ENCODE measurements around the gene MTM1. TPM values are rescaled to one million over a fixed set of nuclear protein-coding genes. Genes with fewer than 3 reads are reported as not detected.

MTM1 gene
- total RNA-seq, 2 experiments from 2014 or later: 23.1 to 31.3 TPM

DNA sequence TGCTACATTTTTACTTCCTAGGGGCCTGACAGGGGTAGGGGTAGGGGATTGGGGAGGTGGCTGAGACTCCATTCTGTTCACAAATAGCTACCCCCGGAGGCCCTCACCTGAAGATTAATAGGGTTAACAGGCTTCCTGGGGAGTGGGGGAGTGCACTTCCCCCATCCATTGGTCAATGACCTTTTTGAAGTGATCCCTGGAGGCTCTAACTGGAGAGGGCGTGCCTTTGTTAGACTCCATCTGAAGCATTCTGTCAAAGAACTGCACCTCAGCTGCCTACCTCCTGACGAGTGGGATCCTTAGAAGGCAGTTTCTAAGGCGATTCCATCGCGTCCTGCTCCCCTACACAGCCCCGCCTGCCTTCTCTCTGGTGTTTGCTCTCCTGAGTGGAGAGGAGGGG is 10.0 kb upstream of the MTM1 start:
- Mint-ChIP-seq H3K27me3 (no peaks in the 10 kb centered on the region), H3K4me1 (no peaks in the 10 kb centered on the region), H3K36me3 (ENCODE audit: low read depth) (no peaks in the 10 kb centered on the region), H3K4me3 (no peak overlapping the region), H3K9me3 (ENCODE audit: low read depth) (no peaks in the 10 kb centered on the region), H3K27ac (no peak overlapping the region)
- ChIA-PET CTCF (interaction anchor here (0.8 to 1.3 kb wide), 2 partner anchors 14 to 137 kb away, joined by 3 read pairs; no protein-coding TSS in a partner anchor), POLR2A (no interaction called here)
- intact Hi-C loops (cut with DNase I, micrococcal nuclease): no loop called here
- DNase-seq: no peak
- no peak for ATAC-seq

DNA sequence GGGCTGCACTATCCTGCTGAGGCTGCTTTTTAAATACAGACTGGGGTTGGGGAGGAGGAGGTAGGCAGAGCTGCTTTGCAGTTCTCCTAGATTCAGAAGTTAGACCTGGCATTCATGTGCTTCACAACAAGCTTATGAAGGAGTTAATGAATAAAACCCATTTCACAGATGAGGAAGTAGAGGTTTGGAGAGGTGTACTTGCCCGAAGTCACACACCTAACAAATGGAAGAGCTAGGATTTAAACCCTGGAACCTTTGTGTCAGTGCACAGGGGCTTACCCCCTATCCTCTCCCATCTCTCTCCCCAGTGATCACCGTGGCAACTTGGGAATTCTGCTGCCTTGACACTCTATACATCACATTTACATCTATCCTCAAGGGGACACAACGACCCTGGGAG is 3.6 kb upstream of the MTM1 start:
- ATAC-seq: no peak
- no peaks in the 10 kb centered on the region for H3K36me3 Mint-ChIP-seq (ENCODE audit: low read depth)
- no peak for DNase-seq
- H3K9me3 Mint-ChIP-seq (ENCODE audit: low read depth): no peaks in the 10 kb centered on the region
- ChIA-PET CTCF (interaction anchor here (0.5 kb wide), 1 partner anchor 18 kb away, joined by 4 read pairs; no protein-coding TSS in a partner anchor), POLR2A (no interaction called here)
- intact Hi-C loops (cut with DNase I, micrococcal nuclease): no loop called here
- H3K4me1 Mint-ChIP-seq: peaks cover 3% of the 10 kb centered on the region
- H3K27me3 Mint-ChIP-seq: no peaks in the 10 kb centered on the region
- no peak overlapping the region for H3K27ac Mint-ChIP-seq
- no peak overlapping the region for H3K4me3 Mint-ChIP-seq

DNA sequence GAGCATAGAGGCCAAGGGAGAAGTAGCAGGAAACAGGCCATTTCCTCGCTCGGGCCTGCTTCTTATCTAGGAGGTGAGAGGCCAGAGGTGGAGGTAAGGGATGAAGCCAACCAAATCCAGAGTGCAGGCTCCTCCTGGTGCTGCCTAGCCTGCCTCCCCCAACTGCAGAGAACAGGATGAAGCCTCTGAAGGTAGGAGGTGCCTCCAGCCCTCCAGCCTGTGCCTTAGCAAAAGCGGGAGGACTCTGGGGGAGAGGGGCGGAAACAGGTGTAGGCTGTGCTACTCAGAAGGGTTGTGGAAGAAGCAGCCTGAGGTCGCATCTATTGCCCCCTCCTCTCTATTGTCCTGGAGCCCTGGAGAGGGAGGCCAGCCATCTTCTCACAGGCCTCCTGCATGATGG is 2.9 kb upstream of the MTM1 start:
- Mint-ChIP-seq H3K27ac (no peak overlapping the region), H3K27me3 (no peaks in the 10 kb centered on the region), H3K36me3 (ENCODE audit: low read depth) (no peaks in the 10 kb centered on the region), H3K4me3 (no peak overlapping the region), H3K4me1 (peaks cover 10% of the 10 kb centered on the region), H3K9me3 (ENCODE audit: low read depth) (no peaks in the 10 kb centered on the region)
- DNase-seq: no peak
- POLR2A ChIA-PET: no interaction called here
- intact Hi-C loops (cut with DNase I, micrococcal nuclease): no loop called here
- CTCF ChIA-PET: no interaction called here
- ATAC-seq: no peak

DNA sequence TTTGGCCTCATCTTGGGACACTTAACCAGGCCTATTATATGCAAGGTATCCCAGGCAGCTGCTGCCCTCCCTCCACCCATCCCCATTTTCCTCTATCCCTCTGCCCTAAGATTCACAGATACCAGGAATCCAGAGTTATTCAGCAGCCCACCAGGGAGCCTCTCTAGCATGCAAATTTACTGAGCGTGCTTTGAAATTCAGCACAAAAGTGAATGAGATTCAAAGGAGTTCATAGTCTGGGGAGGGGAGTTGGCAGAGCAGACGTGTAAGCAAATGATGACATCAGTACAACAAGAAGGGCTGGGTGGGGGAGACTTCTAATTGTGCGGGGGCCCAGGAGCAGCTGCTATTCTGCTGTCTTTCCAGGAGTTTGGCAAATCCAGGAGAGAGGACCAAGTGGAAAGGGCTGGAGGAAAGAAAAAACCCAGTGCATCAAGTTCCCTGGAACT is 1.7 kb upstream of the MTM1 start:
- peaks cover 17% of the 10 kb centered on the region for H3K4me1 Mint-ChIP-seq
- intact Hi-C loops (cut with DNase I, micrococcal nuclease): no loop called here
- no peak overlapping the region for H3K27ac Mint-ChIP-seq
- POLR2A ChIA-PET: no interaction called here
- no peaks in the 10 kb centered on the region for H3K9me3 Mint-ChIP-seq (ENCODE audit: low read depth)
- no peaks in the 10 kb centered on the region for H3K27me3 Mint-ChIP-seq
- no peak for DNase-seq
- CTCF ChIA-PET: no interaction called here
- ATAC-seq: no peak
- no peak overlapping the region for H3K4me3 Mint-ChIP-seq
- H3K36me3 Mint-ChIP-seq (ENCODE audit: low read depth): no peaks in the 10 kb centered on the region

DNA sequence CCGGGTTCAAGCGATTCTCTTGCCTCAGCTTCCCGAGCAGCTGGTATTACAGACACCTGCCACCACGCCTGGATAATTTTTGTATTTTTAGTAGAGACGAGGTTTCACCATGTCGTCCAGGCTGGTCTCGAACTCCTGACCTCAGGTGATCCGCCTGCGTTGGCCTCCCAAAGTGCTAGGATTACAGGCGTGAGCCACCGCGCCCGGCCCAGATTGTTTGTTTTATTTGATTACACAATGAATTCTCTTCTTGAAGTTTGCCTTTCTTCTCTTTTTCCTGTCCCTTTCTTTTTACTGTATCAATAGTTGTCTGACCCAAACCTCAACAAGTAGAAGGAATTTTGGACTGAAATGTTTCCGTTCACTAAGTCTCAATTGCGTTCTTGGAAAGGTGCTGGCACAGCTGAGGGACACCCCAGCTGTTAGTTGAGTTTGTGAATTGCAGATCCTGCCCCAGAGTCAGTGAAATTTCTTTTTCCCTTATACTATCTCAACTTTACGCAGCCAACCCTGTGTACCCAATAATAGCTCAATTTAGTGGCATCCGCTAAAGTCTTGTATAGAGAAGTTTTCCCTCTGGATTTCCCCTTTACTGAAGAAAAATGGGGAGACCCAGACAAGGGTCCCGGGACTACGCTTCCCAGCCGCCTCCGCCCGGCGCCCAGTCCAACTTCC is 639 bp upstream of the MTM1 start:
- H3K36me3 Mint-ChIP-seq (ENCODE audit: low read depth): no peaks in the 10 kb centered on the region
- POLR2A ChIA-PET: interaction anchor here (0.7 kb wide), 1 partner anchor 89 kb away, joined by 3 read pairs; no protein-coding TSS in a partner anchor
- H3K27me3 Mint-ChIP-seq: no peaks in the 10 kb centered on the region
- intact Hi-C loops (cut with DNase I, micrococcal nuclease): loop anchor here (1.0 to 2.0 kb wide), 6 partner anchors 21 to 1027 kb away; partner anchors contain the start of genes EOLA1 (in 1 of the 2), EOLA2 (in 1 of the 2) and MTMR1 (in 1 of the 2)
- H3K9me3 Mint-ChIP-seq (ENCODE audit: low read depth): no peaks in the 10 kb centered on the region
- peaks cover 27% of the 10 kb centered on the region for H3K4me1 Mint-ChIP-seq
- peak overlapping the region; percentile 60 for H3K27ac Mint-ChIP-seq
- CTCF ChIA-PET: interaction anchor here (0.6 kb wide), 1 partner anchor 85 kb away, joined by 3 read pairs; no protein-coding TSS in a partner anchor
- no peak for ATAC-seq
- no peak for DNase-seq
- H3K4me3 Mint-ChIP-seq: peak overlapping the region; percentile 60

DNA sequence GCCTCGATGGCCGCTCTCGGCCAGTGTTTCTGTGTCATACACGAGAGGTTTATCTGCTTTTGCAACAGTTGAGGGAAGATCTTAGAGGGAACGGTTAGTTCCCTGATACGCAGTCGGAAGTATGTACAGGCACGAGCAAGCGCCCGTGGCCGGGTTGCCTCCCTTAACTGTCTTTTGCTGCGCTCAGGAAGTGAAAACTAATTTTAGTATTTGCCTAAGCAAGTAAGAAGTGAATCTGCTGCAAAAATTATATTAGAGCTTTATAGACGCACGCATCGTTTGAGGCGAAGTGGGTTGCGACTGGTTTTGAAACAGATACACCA is 695 bp downstream of the MTM1 start:
- CTCF ChIA-PET: interaction anchor here (0.7 to 0.9 kb wide), 3 partner anchors 18 to 196 kb away, joined by 3 to 4 read pairs (median 3); no protein-coding TSS in a partner anchor
- no peaks in the 10 kb centered on the region for H3K36me3 Mint-ChIP-seq (ENCODE audit: low read depth)

DNA sequence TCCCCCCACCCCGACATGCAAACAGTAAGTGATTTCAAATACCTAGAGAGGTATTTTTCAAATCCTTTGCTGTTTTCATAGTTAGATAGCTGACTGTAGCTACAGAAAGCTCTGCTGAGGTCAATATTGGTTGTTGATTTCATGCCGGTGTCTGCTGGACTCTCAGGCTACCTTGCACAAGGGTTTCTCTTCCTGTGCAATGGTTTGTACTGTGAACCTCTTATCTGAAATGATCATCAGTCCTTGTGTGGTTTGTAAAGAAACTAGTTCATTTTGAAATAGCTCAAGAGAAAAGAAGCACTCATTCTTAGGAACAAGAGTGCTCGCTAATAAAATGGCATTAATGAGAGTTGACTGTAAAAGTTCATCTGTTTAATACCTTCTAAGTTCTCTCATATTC is 2.1 kb downstream of the MTM1 start:
- POLR2A ChIA-PET: interaction anchor here (0.6 to 1.4 kb wide), 3 partner anchors 91 to 206 kb away, joined by 3 read pairs; no protein-coding TSS in a partner anchor
- H3K4me1 Mint-ChIP-seq: peaks cover 53% of the 10 kb centered on the region
- intact Hi-C loops (cut with DNase I, micrococcal nuclease): loop anchor here (5.0 kb wide), 3 partner anchors 208 to 827 kb away; partner anchors contain the start of genes MAMLD1 (in 1 of the 2) and VMA21 (in 1 of the 2)

More for the DNA sequence above, 695 bp downstream of the MTM1 start:
- peaks cover 40% of the 10 kb centered on the region for H3K4me1 Mint-ChIP-seq
- H3K27me3 Mint-ChIP-seq: no peaks in the 10 kb centered on the region
- ATAC-seq (peak; percentile 14), DNase-seq (peak; percentile 67)
- intact Hi-C loops (cut with DNase I, micrococcal nuclease): loop anchor here (1.0 to 2.0 kb wide), 5 partner anchors 17 to 1028 kb away; partner anchors contain the start of genes EOLA1 (in 1 of the 2) and EOLA2 (in 1 of the 2)
- POLR2A ChIA-PET: no interaction called here
- no peaks in the 10 kb centered on the region for H3K9me3 Mint-ChIP-seq (ENCODE audit: low read depth)
- H3K4me3 Mint-ChIP-seq: peak overlapping the region; percentile 75
- peak overlapping the region; percentile 85 for H3K27ac Mint-ChIP-seq

DNA sequence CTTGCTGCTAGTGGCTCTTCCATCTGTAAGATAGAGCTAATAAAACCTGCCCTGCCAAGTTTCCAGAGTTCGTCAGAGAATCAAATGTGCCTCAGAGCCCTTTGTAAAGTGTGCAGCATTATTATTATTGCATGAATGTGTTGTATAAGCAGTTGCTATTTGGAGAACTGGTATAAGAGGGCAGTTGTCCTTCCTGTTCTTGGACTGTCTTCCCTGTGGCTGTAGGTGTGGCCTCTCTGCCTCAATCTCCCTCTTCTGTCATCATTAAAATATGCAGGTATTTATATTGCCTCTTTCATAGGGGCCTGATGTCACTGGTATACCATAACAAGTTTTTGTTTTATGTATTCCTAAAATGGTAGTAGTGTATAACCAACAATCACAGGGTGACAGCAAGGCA is 3.8 kb downstream of the MTM1 start:
- no peak for ATAC-seq
- Mint-ChIP-seq H3K9me3 (ENCODE audit: low read depth) (no peaks in the 10 kb centered on the region), H3K4me1 (peaks cover 70% of the 10 kb centered on the region), H3K27ac (peak overlapping the region; percentile 93), H3K4me3 (peak overlapping the region; percentile 66), H3K36me3 (ENCODE audit: low read depth) (no peaks in the 10 kb centered on the region), H3K27me3 (no peaks in the 10 kb centered on the region)
- DNase-seq: no peak
- POLR2A ChIA-PET: no interaction called here
- CTCF ChIA-PET: interaction anchor here (1.1 to 1.4 kb wide), 2 partner anchors 14 to 115 kb away, joined by 3 read pairs; no protein-coding TSS in a partner anchor
- intact Hi-C loops (cut with DNase I, micrococcal nuclease): loop anchor here (5.0 kb wide), 3 partner anchors 210 to 825 kb away; partner anchors contain the start of genes MAMLD1 (in 1 of the 2) and VMA21 (in 1 of the 2)

More for the DNA sequence above, 2.1 kb downstream of the MTM1 start:
- ATAC-seq (no peak), DNase-seq (no peak)
- CTCF ChIA-PET: interaction anchor here (0.5 to 2.2 kb wide), 5 partner anchors 16 to 127 kb away, joined by 3 to 5 read pairs (median 4); no protein-coding TSS in a partner anchor
- no peaks in the 10 kb centered on the region for H3K36me3 Mint-ChIP-seq (ENCODE audit: low read depth)
- no peaks in the 10 kb centered on the region for H3K27me3 Mint-ChIP-seq
- peak overlapping the region; percentile 75 for H3K4me3 Mint-ChIP-seq
- H3K27ac Mint-ChIP-seq: peak overlapping the region; percentile 85
- H3K9me3 Mint-ChIP-seq (ENCODE audit: low read depth): no peaks in the 10 kb centered on the region

DNA sequence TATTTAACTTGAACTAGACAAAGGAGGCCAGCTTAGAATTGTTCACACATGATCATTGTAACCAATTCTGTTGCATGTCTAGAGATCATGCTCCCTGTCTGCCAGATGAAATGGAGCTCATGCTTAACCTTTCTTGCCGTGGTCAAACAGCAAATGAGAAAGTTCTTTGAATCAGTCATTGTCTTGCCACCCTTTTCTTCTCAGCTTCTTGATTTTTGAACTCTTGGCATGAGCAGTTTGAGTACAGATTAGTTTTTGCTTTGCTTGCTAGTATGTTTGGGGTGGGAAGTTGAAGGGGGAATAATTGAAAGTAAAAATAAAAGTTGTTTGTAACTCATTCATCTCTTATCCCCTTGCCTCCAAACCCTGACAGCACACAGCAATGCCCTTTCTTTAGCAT is 4.7 kb downstream of the MTM1 start:
- POLR2A ChIA-PET: no interaction called here

DNA sequence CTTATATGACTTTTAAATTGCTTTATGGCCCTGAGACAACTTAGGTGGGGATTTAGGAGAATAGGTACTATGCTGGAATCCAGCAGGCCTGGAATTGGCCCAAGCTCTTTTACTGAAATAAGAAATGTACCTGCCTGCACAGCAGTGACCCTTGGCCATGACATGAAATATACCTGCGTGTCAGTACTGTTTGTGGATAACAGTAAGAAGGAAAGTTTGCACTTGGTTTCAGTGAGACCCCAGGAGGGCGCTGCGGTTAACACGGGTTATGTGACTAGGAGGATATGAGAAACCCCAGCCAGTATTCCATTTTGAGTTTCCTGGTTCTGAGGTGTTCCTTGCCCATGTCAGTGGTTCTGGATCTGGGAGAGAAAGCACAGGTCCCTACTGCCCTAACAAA is 5.3 kb downstream of the MTM1 start:
- ATAC-seq (no peak), DNase-seq (peak; percentile 57)
- no peaks in the 10 kb centered on the region for H3K9me3 Mint-ChIP-seq (ENCODE audit: low read depth)
- no peaks in the 10 kb centered on the region for H3K27me3 Mint-ChIP-seq
- intact Hi-C loops (cut with DNase I, micrococcal nuclease): loop anchor here (2.0 to 5.0 kb wide), 8 partner anchors 63 to 824 kb away; partner anchors contain the start of genes MAMLD1 (in 1 of the 2) and VMA21 (in 1 of the 2)
- ChIA-PET POLR2A (no interaction called here), CTCF (no interaction called here)
- H3K4me1 Mint-ChIP-seq: peaks cover 85% of the 10 kb centered on the region
- H3K4me3 Mint-ChIP-seq: peak overlapping the region; percentile 58
- H3K27ac Mint-ChIP-seq: peak overlapping the region; percentile 93
- H3K36me3 Mint-ChIP-seq (ENCODE audit: low read depth): peaks cover 3% of the 10 kb centered on the region

More for the DNA sequence above, 4.7 kb downstream of the MTM1 start:
- H3K27me3 Mint-ChIP-seq: no peaks in the 10 kb centered on the region
- peaks cover under 1% of the 10 kb centered on the region for H3K36me3 Mint-ChIP-seq (ENCODE audit: low read depth)
- CTCF ChIA-PET: interaction anchor here (0.6 to 1.4 kb wide), 5 partner anchors 15 to 206 kb away, joined by 3 to 5 read pairs (median 3); no protein-coding TSS in a partner anchor
- H3K4me3 Mint-ChIP-seq: peak overlapping the region; percentile 58
- intact Hi-C loops (cut with DNase I, micrococcal nuclease): loop anchor here (5.0 kb wide), 3 partner anchors 211 to 824 kb away; partner anchors contain the start of genes MAMLD1 (in 1 of the 2) and VMA21 (in 1 of the 2)
- DNase-seq: no peak
- no peaks in the 10 kb centered on the region for H3K9me3 Mint-ChIP-seq (ENCODE audit: low read depth)
- peaks cover 79% of the 10 kb centered on the region for H3K4me1 Mint-ChIP-seq
- no peak for ATAC-seq
- peak overlapping the region; percentile 93 for H3K27ac Mint-ChIP-seq

DNA sequence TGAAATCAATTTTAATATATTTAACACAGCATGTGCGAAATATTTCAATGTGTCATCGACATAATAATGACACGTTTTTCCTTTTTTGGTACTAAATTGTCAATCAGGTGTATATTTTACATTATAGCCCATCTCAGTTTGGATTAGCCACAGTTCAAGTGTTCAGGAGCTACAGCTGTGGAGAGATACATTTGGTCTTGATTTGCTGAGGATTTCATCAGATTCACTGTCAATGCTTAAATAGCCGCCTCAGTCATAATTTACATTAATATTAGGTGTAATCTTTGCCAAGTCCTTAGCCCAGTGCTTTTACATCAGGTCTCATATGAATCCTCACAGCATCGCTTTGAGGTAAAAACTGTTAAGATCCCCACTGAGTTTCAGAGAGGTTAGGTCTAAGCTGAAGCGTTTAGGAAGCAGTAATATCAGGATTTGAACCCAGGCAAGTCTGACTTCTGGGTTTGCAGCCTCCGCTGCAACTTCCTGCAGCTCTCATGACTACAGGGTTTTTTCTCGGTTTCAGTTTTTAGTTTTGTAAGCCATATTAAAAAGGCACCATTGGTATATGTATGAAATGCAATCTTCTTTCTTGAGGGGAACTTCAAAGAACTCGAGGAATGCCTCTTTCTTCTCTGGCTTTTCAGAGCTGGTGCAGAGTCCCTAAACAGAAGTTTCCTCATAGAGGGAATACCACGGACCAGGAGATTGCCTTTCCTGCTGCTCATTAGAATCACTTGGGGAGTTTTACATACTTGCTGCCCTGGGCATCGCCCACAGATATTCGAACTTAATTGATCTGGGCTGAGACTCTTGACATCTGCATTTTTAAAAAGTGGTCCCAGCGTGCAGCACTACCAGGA is 6.4 kb downstream of the MTM1 start:
- peaks cover 3% of the 10 kb centered on the region for H3K36me3 Mint-ChIP-seq (ENCODE audit: low read depth)
- DNase-seq: peak; percentile 49
- intact Hi-C loops (cut with DNase I, micrococcal nuclease): loop anchor here (1.0 to 5.0 kb wide), 10 partner anchors 62 to 823 kb away; partner anchors contain the start of genes MAMLD1 (in 1 of the 2), MTMR1 (in 1 of the 2) and VMA21 (in 1 of the 2)
- CTCF ChIA-PET: interaction anchor here (0.8 to 1.0 kb wide), 4 partner anchors 12 to 210 kb away, joined by 3 read pairs; no protein-coding TSS in a partner anchor
- no peaks in the 10 kb centered on the region for H3K9me3 Mint-ChIP-seq (ENCODE audit: low read depth)
- H3K27ac Mint-ChIP-seq: peak overlapping the region; percentile 93
- H3K4me3 Mint-ChIP-seq: peak overlapping the region; percentile 58
- ATAC-seq: peak; percentile 66
- H3K4me1 Mint-ChIP-seq: peaks cover 82% of the 10 kb centered on the region
- POLR2A ChIA-PET: interaction anchor here (1.1 to 1.5 kb wide), 4 partner anchors 28 to 129 kb away, joined by 3 to 7 read pairs (median 4); no protein-coding TSS in a partner anchor
- no peaks in the 10 kb centered on the region for H3K27me3 Mint-ChIP-seq
